Fibroblast of mammary gland (primary cell): ENCODE measurements around the gene ZNF423.

ENCODE experiments used
- DNase-seq: peaks from one replicate; pipeline ENCODE4 v3.0.0-alpha.2; 2010; ENCODE audit warnings: low read depth
- H3K4me3 ChIP-seq: 2 replicates; pipeline ENCODE4 v1.5.1; 2011; ENCODE audit warnings: low read depth, mild to moderate bottlenecking, low read length, moderate library complexity; ENCODE audit not compliant: control insufficient read depth
- CTCF ChIP-seq: conservative IDR thresholded peaks from 2 replicates; pipeline ENCODE4 v1.5.1; 2011; ENCODE audit warnings: low read depth, low read length, inconsistent platforms; ENCODE audit not compliant: control insufficient read depth, insufficient read depth

ZNF423 gene

GRCh38 chr16:49896447-49896964 lies 40.6 kb upstream of the ZNF423 start:
- no peak for DNase-seq
- TF ChIP-seq CTCF = no peak
- H3K4me3 ChIP-seq = no peak overlapping the region

GRCh38 chr16:49890876-49891275 lies 35.0 kb upstream of the ZNF423 start:
- no peak overlapping the region for H3K4me3 ChIP-seq
- DNase-seq = peak; percentile 2
- TF ChIP-seq CTCF = peak; percentile 22

GRCh38 chr16:49889725-49890397 lies 33.9 kb upstream of the ZNF423 start:
- TF ChIP-seq CTCF = no peak
- H3K4me3 ChIP-seq = no peak overlapping the region
- peak; percentile 4 for DNase-seq

- DNase-seq = no peak
Measured at GRCh38 chr16:49886554-49887094, 30.7 kb upstream of the ZNF423 start.

GRCh38 chr16:49884033-49885015 lies 28.4 kb upstream of the ZNF423 start:
- no peak overlapping the region for H3K4me3 ChIP-seq
- DNase-seq = peak; percentile 3
- no peak for TF ChIP-seq CTCF

More at GRCh38 chr16:49886554-49887094, 30.7 kb upstream of the ZNF423 start:
- TF ChIP-seq CTCF = no peak
- no peak overlapping the region for H3K4me3 ChIP-seq
